ENCODE measurements around the gene STPG1. TPM values are rescaled to one million over a fixed set of nuclear protein-coding genes. Genes with fewer than 3 reads are reported as not detected.

STPG1 gene
- polyA plus RNA-seq, 3 donors, result 10.6 to 12.1 (median 11.8) TPM

DNA sequence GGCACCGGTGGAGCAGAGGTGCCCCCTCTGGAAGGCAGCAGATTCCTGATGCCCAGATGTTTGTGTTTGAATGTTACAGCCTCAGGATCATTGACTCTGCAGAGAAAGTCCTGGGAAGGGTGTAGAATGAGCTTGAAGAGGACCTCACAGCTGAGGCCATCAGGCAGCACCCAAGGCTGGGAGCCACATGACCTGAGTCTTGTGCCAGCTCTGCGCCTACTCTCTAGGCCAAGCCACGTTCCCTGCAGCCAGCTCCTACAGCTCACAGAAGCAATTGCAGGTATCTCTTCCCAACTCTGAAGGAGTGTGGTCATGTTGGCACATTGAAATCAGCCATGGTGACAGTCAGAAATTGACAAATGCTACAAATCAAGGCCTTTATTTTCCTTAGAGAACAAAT lies 58.1 kb downstream of the STPG1 start:
- no peak for DNase-seq (ENCODE audit: extremely low read depth in 1 of 11, low read depth in 9 of 11, low spot score in 4 of 11)

- DNase-seq (ENCODE audit: extremely low read depth in 1 of 11, low read depth in 9 of 11, low spot score in 4 of 11), result no peak
Observed at GRCh38 chr1:24353292-24353891, 60.2 kb downstream of the STPG1 start.

DNA sequence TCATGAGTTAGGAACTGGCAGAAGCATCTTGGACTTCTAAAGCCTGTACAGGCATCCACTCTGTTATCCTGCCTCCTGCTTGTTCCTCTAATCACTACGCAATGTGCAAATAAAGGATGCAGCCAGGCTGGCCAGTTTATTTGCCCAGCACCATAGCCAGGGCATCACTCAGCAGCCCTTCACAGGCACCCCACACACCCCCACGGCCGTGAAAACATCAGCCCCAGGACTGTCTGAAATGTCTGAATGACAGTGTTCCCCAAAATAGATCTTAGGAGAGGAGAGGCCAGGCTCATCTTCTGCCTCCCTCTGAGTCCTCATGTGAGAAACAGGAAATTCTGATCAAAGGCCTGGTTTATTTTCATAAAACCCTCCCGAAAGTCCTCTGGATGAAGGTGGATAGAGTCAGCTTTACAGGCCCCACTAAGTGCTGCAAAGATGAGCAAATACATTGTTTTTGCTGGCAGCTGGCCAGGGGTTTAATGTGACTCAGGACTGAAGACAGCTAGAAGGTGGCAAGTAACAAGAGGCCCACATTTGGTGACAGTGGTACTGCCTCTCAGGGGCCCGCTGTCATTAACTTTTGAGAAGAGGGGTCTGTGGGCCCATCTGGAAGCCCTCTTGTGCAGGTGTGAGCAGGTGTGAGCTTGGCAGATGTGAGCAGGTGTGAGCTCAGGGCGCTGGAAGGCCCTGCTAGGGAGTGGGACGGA lies 61.5 kb downstream of the STPG1 start:
- no peak for DNase-seq (ENCODE audit: extremely low read depth in 1 of 11, low read depth in 9 of 11, low spot score in 4 of 11)

DNA sequence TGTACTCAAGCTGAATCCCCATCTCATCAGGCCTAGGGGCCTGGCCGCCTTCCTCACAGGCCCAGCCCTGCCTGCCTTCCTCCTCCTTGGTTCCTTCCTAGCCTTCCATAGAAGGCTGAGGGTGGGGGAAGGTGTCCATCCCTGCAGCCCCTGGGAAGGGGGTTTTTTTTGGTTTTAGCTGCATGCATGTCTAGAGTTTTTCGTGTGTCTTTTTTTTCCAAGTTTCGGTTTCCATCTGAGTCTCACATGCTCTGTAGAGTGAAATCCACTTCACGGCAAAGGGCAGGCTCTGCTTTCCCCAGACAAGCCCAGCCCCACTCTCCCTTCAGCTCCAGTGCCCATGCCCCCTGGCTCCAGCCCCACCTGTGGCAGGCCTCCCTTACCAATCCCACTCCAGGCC lies 62.3 kb downstream of the STPG1 start:
- DNase-seq (ENCODE audit: extremely low read depth in 1 of 11, low read depth in 9 of 11, low spot score in 4 of 11), result no peak

- no peak for DNase-seq (ENCODE audit: extremely low read depth in 1 of 11, low read depth in 9 of 11, low spot score in 4 of 11)
Observed at GRCh38 chr1:24349891-24350290, 63.7 kb downstream of the STPG1 start.

DNA sequence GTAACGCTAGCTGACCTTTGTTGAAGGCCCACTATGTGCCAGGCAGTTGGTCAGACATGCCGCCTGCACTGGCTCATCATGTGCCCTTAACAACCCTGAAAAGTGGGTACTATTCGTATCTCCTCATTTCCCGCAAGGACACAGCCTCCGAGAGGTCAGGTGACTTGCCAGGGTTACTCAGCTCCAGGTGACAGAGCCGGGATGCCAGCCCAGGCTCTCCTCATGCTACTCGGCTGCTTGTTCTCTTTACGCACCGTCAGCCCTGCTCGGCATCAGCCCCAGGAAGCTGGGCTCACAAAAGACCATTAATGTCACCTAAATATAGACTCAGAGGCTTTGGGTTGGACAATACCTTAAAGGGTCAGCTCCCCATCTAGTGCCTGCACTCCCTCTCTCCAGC lies 65.4 kb downstream of the STPG1 start:
- DNase-seq (ENCODE audit: extremely low read depth in 1 of 11, low read depth in 9 of 11, low spot score in 4 of 11), result no peak

GRCh38 chr1:24347159-24347934 lies 66.2 kb downstream of the STPG1 start:
- DNase-seq (ENCODE audit: extremely low read depth in 1 of 11, low read depth in 9 of 11, low spot score in 4 of 11), result no peak

DNA sequence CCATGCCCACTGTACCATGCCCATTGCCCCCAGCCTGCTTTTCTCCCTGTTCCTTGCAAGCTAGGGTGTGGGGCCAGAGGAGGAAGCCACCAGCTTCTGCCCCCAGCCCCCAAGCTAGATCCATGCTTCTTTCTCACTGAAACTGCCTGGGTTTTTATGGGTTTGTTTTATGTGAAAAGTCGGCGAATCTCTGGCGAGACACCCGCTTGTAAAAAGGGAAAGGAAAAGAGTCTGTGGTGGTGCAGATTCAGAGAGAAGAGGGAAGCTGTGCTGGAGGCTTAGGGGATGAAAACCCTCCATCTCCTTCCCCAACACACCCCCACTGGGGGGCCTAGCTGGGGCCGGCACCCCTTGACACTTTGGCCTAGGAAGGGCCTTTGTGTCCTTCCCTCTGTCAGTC lies 68.2 kb downstream of the STPG1 start:
- no peak for DNase-seq (ENCODE audit: extremely low read depth in 1 of 11, low read depth in 9 of 11, low spot score in 4 of 11)

DNA sequence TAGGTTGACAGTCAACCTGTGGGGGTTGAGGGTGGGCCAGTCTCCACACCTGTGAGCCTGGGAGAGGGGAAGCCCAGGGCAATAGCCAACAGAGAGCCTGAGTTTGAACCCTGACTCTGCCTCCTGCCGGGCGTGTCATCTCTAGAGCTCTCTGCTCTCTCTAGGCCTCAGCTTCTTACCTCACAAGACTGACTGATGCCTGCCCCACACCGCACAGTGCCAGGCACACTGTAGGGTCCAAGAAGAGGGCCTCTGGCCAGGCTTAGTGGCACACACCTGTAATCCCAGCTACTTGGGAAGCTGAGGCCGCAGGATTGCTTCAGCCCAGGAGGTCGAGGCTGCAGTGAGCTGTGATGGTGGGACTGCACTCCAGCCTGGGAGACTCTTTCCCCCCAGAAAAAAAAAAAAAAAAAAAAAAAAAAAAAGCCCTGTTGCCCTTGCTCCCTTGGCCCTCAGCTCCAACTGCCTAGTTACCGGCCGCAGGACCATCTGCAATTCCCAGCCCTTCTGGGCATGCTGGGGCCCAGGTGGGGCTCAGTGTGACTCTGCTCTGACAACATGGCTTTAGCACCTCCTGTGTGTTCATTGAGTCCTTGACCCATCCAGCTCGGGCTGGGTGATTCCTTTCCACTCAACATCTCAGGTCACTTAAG lies 69.4 kb downstream of the STPG1 start:
- no peak for DNase-seq (ENCODE audit: extremely low read depth in 1 of 11, low read depth in 9 of 11, low spot score in 4 of 11)

- no peak for DNase-seq (ENCODE audit: extremely low read depth in 1 of 11, low read depth in 9 of 11, low spot score in 4 of 11)
Observed at GRCh38 chr1:24343412-24344089, 70.0 kb downstream of the STPG1 start.

- no peak for DNase-seq (ENCODE audit: extremely low read depth in 1 of 11, low read depth in 9 of 11, low spot score in 4 of 11)
Observed at GRCh38 chr1:24341260-24341659, 72.3 kb downstream of the STPG1 start.

GRCh38 chr1:24340770-24341169 lies 72.8 kb downstream of the STPG1 start:
- DNase-seq (ENCODE audit: extremely low read depth in 1 of 11, low read depth in 9 of 11, low spot score in 4 of 11), result no peak

DNA sequence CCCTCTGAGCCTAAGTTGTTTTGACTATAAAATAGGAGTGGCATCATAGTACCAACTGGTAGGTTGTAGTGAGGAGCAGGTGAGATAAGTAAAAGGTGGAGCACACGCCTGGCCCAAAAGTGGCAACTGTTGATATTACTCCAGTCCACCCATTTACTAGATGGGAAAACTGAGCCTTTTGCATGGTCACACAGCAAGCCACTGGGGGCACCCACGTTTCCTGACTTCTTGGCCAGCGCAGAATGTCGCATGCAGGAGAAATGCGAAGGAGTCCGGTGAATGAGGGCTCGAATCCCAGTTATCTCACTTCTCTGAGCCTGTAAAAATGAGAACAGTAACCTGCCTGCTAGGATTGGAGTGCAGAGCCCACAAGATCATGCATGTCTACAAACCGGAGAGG lies 73.6 kb downstream of the STPG1 start:
- no peak for DNase-seq (ENCODE audit: extremely low read depth in 1 of 11, low read depth in 9 of 11, low spot score in 4 of 11)

- no peak for DNase-seq (ENCODE audit: extremely low read depth in 1 of 11, low read depth in 9 of 11, low spot score in 4 of 11)
Observed at GRCh38 chr1:24338447-24338846, 75.1 kb downstream of the STPG1 start.

- no peak for DNase-seq (ENCODE audit: extremely low read depth in 1 of 11, low read depth in 9 of 11, low spot score in 4 of 11)
Observed at GRCh38 chr1:24337455-24337854, 76.1 kb downstream of the STPG1 start.

GRCh38 chr1:24336075-24336474 lies 77.5 kb downstream of the STPG1 start:
- DNase-seq (ENCODE audit: extremely low read depth in 1 of 11, low read depth in 9 of 11, low spot score in 4 of 11), result no peak

DNA sequence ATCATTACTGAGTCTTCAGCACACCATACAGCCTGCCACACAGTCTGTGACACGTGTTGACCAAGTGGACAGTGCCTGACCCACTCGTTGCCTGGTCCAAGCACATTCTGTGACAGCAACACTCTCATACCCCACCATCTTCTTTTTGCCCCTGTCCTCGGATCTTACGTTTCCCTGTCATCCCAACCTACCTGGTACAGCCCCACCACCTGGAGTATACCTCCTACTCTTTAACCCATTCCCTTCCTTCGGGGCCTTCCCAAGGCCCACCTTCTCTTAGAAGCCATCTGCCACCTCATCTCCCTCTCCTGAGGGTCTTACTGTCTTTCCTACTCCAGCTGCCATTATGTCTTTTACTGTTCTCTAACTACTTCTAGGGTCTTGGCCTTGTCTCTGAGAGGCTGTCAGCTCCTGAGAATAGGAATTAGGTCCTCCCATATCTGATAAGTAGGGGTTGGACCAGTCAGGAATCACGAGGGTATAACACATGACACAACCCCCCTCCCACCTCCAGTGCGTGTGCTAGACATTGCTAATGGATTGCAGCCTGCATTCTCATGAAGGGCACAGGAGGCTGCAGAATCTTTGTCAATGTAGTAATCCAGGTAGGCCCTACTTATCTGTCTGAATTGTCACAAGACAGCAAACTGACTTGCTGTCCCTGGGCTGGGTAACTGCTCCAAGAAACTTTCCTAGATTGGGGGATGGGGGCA lies 81.5 kb downstream of the STPG1 start:
- no peak for DNase-seq (ENCODE audit: extremely low read depth in 1 of 11, low read depth in 9 of 11, low spot score in 4 of 11)

- DNase-seq (ENCODE audit: extremely low read depth in 1 of 11, low read depth in 9 of 11, low spot score in 4 of 11), result no peak
Observed at GRCh38 chr1:24329797-24330543, 83.6 kb downstream of the STPG1 start.
